Astrocyte (in vitro differentiated cells and primary cell): Measurements from ENCODE around the gene CERS3. TPM values are rescaled to one million over a fixed set of nuclear protein-coding genes. Genes with fewer than 3 reads are reported as not detected.

Experiments
- DNase-seq: peaks from one replicate; pipeline ENCODE4 v3.0.0-alpha.2; 2010; ENCODE audit warnings: low read depth
- FAIRE-seq: peaks from 2 replicates; lab custom pipeline; 2011; peaks lifted over from hg19 to GRCh38; lab: Jason Lieb, UNC
- H2AFZ ChIP-seq: 2 replicates; pipeline ENCODE4 v1.6.0; 2012; ENCODE audit warnings: low read depth, low read length, inconsistent platforms
- H3K27ac ChIP-seq: 2 replicates; pipeline ENCODE4 v1.5.1; 2011; ENCODE audit warnings: low read depth, low read length, inconsistent platforms
- H3K27me3 ChIP-seq: 2 replicates; pipeline ENCODE4 v1.6.0; 2011; ENCODE audit warnings: low read length, inconsistent platforms; ENCODE audit not compliant: insufficient read depth
- H3K36me3 ChIP-seq: 2 replicates; pipeline ENCODE4 v1.5.1; 2011; ENCODE audit warnings: low read length, inconsistent platforms; ENCODE audit not compliant: insufficient read depth
- H3K4me1 ChIP-seq: 2 replicates; pipeline ENCODE4 v1.5.1; 2011; ENCODE audit warnings: low read length, inconsistent platforms; ENCODE audit not compliant: insufficient read depth
- H3K4me2 ChIP-seq: 2 replicates; pipeline ENCODE4 v1.6.0; 2012; ENCODE audit warnings: low read length, inconsistent platforms
- H3K4me3 ChIP-seq: 2 replicates; pipeline ENCODE4 v1.5.1; 2011; ENCODE audit warnings: low read depth, mild to moderate bottlenecking, low read length, inconsistent platforms; ENCODE audit not compliant: insufficient read depth
- H3K79me2 ChIP-seq: 2 replicates; pipeline ENCODE4 v1.6.0; 2012; ENCODE audit warnings: mild to moderate bottlenecking, low read length, inconsistent platforms; ENCODE audit not compliant: insufficient read depth
- H3K9ac ChIP-seq: 2 replicates; pipeline ENCODE4 v1.6.0; 2012; ENCODE audit warnings: mild to moderate bottlenecking, low read length, inconsistent platforms
- H3K9me3 ChIP-seq: 2 replicates; pipeline ENCODE4 v1.5.1; 2012; ENCODE audit warnings: low read depth, mild to moderate bottlenecking, low read length, inconsistent platforms; ENCODE audit not compliant: insufficient read depth
- H4K20me1 ChIP-seq: 2 replicates; pipeline ENCODE4 v1.6.0; 2012; ENCODE audit warnings: low read length, inconsistent platforms; ENCODE audit not compliant: insufficient read depth
- H3K27ac Mint-ChIP-seq: one replicate; pipeline ENCODE4 v1.8.0; 2021; ENCODE audit warnings: mild to moderate bottlenecking, mixed read lengths; ENCODE audit not compliant: unreplicated experiment
- H3K27me3 Mint-ChIP-seq: one replicate; pipeline ENCODE4 v1.8.0; 2021; ENCODE audit warnings: low read depth, mixed read lengths; ENCODE audit not compliant: unreplicated experiment
- H3K36me3 Mint-ChIP-seq: one replicate; pipeline ENCODE4 v1.8.0; 2021; ENCODE audit warnings: low read depth, mixed read lengths; ENCODE audit not compliant: unreplicated experiment
- H3K4me1 Mint-ChIP-seq: one replicate; pipeline ENCODE4 v1.8.0; 2021; ENCODE audit warnings: low read depth, mixed read lengths; ENCODE audit not compliant: unreplicated experiment
- H3K4me3 Mint-ChIP-seq: one replicate; pipeline ENCODE4 v1.8.0; 2021; ENCODE audit warnings: mild to moderate bottlenecking, moderate library complexity, mixed read lengths; ENCODE audit not compliant: unreplicated experiment
- H3K9me3 Mint-ChIP-seq: one replicate; pipeline ENCODE4 v1.8.0; 2021; ENCODE audit warnings: mild to moderate bottlenecking, mixed read lengths; ENCODE audit not compliant: unreplicated experiment
- EZH2 ChIP-seq: IDR thresholded peaks from 2 replicates; pipeline ENCODE4 v1.6.1; 2012; ENCODE audit warnings: mild to moderate bottlenecking, low read length, inconsistent platforms; ENCODE audit not compliant: insufficient read depth
- total RNA-seq: library from RNA; stranded (reverse); gene quantifications from 2 replicates; pipeline ENCODE4 v1.2.1, GENCODE V29; 2021
- TF ChIP-seq, protein P1 (sequence below): IDR thresholded peaks from 2 replicates; pipeline ENCODE4 v1.5.1; 2011; ENCODE audit warnings: low read depth, mild to moderate bottlenecking, inconsistent platforms, low read length, moderate library complexity; ENCODE audit not compliant: insufficient read depth

The CERS3 gene
- total RNA-seq, 1 donor from 2014 or later: not detected

DNA sequence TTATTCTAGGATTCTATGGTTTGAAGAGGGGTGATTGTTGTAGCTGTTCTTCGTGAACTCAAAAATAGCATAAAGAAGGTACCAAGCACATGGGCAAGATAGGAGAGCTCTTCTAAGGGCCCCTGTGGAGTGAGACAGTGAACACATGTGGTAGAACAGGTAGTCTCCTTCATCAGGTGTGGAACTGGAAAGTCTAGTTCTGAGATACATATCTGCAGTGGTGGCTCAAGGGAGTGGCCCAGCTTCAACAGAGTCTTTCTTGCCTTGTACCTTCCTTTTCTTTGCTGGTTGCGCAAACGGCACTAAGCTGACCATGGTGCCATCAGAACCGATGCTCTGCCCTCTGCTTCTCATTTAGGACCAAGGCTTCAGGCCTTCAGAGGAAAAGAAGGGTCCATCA lies 65.2 kb downstream of the CERS3 start:
- Mint-ChIP-seq H3K36me3 (no peaks in the 10 kb centered on the region), H3K9me3 (no peaks in the 10 kb centered on the region)

DNA sequence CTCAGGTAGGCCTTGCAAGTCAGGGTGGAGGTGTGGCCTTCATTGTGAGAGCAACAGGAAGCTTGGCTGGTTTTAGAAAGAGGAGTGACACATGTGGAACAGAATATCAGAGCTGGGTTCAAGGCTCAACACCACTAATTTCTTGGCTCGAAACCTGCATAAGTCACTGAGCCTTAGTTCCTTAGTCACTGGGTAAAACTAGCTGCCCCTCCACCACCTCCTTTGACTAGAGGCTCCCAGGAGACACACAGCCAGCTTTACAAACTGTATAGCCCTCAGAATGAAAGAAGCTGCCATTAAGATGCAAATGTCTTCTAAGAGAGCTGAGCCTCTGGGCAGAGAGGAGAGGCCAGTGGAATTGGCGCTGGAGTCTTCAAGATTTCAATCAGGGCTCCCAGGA lies 67.7 kb downstream of the CERS3 start:
- H3K79me2 ChIP-seq: no peaks in the 10 kb centered on the region
- Mint-ChIP-seq H3K9me3 (no peaks in the 10 kb centered on the region), H3K36me3 (no peaks in the 10 kb centered on the region), H3K4me3 (no peak overlapping the region), H3K27me3 (peaks cover 4% of the 10 kb centered on the region), H3K4me1 (peaks cover 3% of the 10 kb centered on the region), H3K27ac (no peak overlapping the region)
- no peak overlapping the region for H3K4me3 ChIP-seq
- no peaks in the 10 kb centered on the region for H4K20me1 ChIP-seq
- no peak overlapping the region for H3K9ac ChIP-seq
- H3K9me3 ChIP-seq: peaks cover 3% of the 10 kb centered on the region
- no peak overlapping the region for H3K4me2 ChIP-seq
- DNase-seq (no peak), FAIRE-seq (no peak)
- H3K36me3 ChIP-seq: no peaks in the 10 kb centered on the region
- no peaks in the 10 kb centered on the region for H3K27me3 ChIP-seq
- H2AFZ ChIP-seq: no peak overlapping the region
- no peak overlapping the region for H3K27ac ChIP-seq
- no peaks in the 10 kb centered on the region for H3K4me1 ChIP-seq
- TF ChIP-seq, protein P1, sequence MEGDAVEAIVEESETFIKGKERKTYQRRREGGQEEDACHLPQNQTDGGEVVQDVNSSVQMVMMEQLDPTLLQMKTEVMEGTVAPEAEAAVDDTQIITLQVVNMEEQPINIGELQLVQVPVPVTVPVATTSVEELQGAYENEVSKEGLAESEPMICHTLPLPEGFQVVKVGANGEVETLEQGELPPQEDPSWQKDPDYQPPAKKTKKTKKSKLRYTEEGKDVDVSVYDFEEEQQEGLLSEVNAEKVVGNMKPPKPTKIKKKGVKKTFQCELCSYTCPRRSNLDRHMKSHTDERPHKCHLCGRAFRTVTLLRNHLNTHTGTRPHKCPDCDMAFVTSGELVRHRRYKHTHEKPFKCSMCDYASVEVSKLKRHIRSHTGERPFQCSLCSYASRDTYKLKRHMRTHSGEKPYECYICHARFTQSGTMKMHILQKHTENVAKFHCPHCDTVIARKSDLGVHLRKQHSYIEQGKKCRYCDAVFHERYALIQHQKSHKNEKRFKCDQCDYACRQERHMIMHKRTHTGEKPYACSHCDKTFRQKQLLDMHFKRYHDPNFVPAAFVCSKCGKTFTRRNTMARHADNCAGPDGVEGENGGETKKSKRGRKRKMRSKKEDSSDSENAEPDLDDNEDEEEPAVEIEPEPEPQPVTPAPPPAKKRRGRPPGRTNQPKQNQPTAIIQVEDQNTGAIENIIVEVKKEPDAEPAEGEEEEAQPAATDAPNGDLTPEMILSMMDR: no peak
- no peak for TF ChIP-seq EZH2

More for the DNA sequence above, 65.2 kb downstream of the CERS3 start:
- H3K4me3 Mint-ChIP-seq: no peak overlapping the region
- H3K4me1 ChIP-seq: no peaks in the 10 kb centered on the region
- DNase-seq: no peak
- FAIRE-seq: no peak
- H3K4me1 Mint-ChIP-seq: peaks cover 5% of the 10 kb centered on the region
- H3K27ac ChIP-seq: no peak overlapping the region
- no peaks in the 10 kb centered on the region for H3K27me3 ChIP-seq
- H3K4me2 ChIP-seq: no peak overlapping the region
- no peaks in the 10 kb centered on the region for H3K9me3 ChIP-seq
- H3K4me3 ChIP-seq: no peak overlapping the region
- H3K9ac ChIP-seq: no peak overlapping the region
- no peaks in the 10 kb centered on the region for H3K79me2 ChIP-seq
- no peaks in the 10 kb centered on the region for H4K20me1 ChIP-seq
- peaks cover 4% of the 10 kb centered on the region for H3K27me3 Mint-ChIP-seq
- no peaks in the 10 kb centered on the region for H3K36me3 ChIP-seq
- TF ChIP-seq, protein P1: no peak
- no peak for TF ChIP-seq EZH2
- no peak overlapping the region for H3K27ac Mint-ChIP-seq
- H2AFZ ChIP-seq: no peak overlapping the region

DNA sequence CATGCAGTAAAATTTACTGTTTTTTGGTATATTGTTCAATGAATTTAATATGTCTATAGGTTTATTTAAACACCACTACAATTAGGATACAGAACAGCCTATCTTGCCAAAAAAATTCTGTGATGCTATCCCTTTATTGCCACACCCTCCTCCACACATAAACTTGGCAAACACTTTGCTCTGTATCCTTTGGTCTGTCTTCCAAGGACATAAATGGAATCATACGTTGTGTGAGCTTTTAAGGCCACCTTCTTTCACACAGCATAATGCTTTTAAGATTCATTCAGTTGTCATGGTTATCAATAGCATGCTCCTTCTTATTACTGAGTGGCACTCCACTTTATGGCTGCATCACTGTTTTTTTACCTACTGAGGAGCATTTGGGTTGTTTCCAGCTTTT lies 71.5 kb downstream of the CERS3 start:
- Histone ChIP-seq H3K27ac (no peak overlapping the region), H2AFZ (no peak overlapping the region), H3K9me3 (peaks cover 3% of the 10 kb centered on the region), H3K4me2 (no peak overlapping the region), H4K20me1 (no peaks in the 10 kb centered on the region), H3K4me1 (no peaks in the 10 kb centered on the region), H3K27me3 (no peaks in the 10 kb centered on the region), H3K9ac (no peak overlapping the region), H3K79me2 (no peaks in the 10 kb centered on the region), H3K36me3 (no peaks in the 10 kb centered on the region), H3K4me3 (no peak overlapping the region)
- H3K9me3 Mint-ChIP-seq: no peaks in the 10 kb centered on the region
- no peaks in the 10 kb centered on the region for H3K36me3 Mint-ChIP-seq
- no peaks in the 10 kb centered on the region for H3K4me1 Mint-ChIP-seq
- no peak overlapping the region for H3K4me3 Mint-ChIP-seq
- no peak for FAIRE-seq
- no peak overlapping the region for H3K27ac Mint-ChIP-seq
- TF ChIP-seq, protein P1: no peak
- TF ChIP-seq EZH2: no peak
- H3K27me3 Mint-ChIP-seq: peaks cover 4% of the 10 kb centered on the region
- DNase-seq: peak; percentile 37
